ENCODE data around the gene CTSH.
"Not testable (repeated sequence)": the region's sequence is repeated elsewhere in the genome, so short reads cannot be mapped to it uniquely, and the experiment has no call there.

CTSH gene

DNA sequence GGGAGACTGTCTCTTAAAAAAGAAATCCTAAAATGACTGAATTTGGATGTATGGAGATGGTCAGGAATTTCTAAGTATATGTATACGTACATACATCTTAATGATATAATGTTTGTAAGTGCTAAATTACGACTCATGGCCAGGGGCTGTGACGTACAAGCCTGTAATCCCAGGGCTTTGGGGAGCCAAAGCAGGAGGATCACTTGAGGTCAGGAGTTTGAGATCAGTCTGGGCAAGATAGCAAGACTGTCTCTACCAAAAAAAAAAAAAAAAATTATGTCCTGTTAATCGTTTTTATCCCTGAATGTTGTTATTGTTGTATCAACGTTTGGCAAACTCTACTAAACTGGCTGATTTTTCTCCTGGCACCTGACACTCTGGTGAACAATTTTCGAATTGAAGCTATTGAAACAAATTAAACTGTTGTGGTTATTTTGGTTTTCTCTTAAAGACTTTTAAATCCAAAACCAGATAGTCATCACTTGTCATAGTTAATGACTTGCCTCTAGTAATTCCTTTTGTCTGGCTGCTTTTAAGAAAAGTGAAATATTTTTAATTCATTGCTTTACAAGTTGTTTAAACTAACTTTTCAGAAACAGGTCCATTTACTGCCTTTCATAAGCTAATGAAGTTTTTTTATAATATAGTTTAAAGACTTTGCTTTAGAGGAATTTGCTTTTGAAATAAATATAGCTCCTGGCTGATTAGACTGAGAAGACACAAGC lies 65.2 kb downstream of the CTSH start:
- Mint-ChIP-seq H3K27ac (peak overlapping the region; percentile 77), H3K27me3 (no peaks in the 10 kb centered on the region), H3K9me3 (no peaks in the 10 kb centered on the region), H3K36me3 (ENCODE audit: low read depth) (peaks cover 59% of the 10 kb centered on the region), H3K4me3 (peak overlapping the region; percentile 30), H3K4me1 (peaks cover 91% of the 10 kb centered on the region)
- DNase-seq (no peak), ATAC-seq (no peak)

DNA sequence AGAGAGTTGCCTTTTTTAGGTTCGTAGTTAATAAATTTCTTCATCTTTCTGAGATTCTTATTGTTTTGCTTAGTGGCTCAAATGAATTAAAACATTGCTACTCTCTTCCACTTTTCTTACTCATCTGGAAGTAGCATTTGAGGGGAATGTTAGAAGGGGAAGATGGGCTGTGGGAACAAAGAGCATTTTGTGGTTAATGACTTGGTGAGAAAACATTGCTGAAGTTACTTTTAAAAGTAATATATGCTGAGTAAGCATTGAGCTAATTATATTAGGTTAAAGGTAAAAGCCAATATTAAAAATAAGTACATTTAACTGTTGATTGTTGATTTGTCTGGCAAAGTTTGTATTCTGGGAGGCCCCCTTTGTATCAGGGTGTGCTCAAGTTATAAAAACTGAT lies 66.5 kb downstream of the CTSH start:
- Mint-ChIP-seq H3K27me3 (no peaks in the 10 kb centered on the region), H3K4me3 (peak overlapping the region; percentile 44), H3K36me3 (ENCODE audit: low read depth) (peaks cover 58% of the 10 kb centered on the region), H3K9me3 (no peaks in the 10 kb centered on the region), H3K4me1 (peaks cover 89% of the 10 kb centered on the region), H3K27ac (peak overlapping the region; percentile 16)
- DNase-seq (no peak), ATAC-seq (no peak)

DNA sequence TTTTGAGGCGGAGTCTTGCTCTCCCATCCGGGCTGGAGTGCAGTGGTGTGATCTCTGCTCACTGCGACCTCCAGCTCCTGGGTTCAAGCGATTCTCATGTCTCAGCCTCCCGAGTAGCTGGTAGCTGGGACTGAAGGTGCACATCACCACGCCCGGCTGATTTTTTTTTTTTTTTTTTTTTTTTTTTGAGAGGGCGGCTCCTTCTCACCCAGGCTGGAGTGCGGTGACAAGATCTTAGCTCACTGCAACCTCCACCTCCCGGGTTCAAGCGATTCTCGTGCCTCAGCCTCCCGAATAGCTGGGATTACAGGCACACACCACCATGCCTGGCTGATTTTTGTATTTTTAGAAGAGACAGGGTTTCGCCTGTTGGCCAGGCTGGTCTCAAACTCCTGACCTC lies 67.9 kb downstream of the CTSH start:
- not testable (repeated sequence) for H3K9me3 Mint-ChIP-seq

DNA sequence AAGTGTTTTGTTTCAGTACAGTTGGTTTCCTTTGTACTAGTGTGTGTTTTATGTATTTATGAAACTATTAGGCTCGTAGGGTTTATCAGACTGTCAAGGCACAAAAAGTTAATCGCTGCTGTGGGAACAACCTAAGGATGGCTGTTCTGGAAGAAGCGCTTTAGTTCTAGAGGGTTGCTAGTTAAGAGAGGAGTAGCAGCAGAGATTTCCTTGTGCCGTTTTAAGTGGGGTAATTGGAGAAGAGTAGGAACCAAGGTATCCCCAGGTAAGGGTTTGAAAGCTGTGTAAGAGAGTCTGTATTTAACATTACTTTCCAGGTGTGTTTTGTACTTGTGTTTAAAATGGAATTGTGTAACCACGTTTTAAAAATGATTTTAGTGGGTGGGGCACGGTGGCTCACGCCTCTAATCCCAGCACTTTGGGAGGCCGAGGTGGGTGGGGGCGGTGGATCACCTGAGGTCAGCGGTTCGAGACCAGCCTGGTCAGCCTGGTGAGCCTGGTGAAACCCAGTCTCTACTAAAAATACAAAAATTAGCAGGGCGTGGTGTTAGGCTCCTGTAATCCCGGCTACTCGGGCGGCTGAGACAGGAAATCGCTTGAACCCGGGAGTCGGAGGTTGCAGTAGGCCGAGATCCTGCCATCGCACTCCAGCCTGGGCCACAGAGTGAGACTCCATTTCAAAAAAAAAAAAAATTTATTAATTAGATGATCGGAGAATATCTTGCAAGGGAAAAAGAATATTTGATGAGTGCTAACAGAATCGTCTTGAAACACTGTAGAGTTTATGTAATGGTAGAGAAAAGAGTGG lies 69.5 kb downstream of the CTSH start:
- peak overlapping the region; percentile 100 for H3K27ac Mint-ChIP-seq
- peaks cover 2% of the 10 kb centered on the region for H3K27me3 Mint-ChIP-seq
- H3K9me3 Mint-ChIP-seq: no peaks in the 10 kb centered on the region
- ATAC-seq (no peak), DNase-seq (no peak)
- H3K36me3 Mint-ChIP-seq (ENCODE audit: low read depth): peaks cover 37% of the 10 kb centered on the region
- peak overlapping the region; percentile 94 for H3K4me3 Mint-ChIP-seq
- H3K4me1 Mint-ChIP-seq: peaks cover 72% of the 10 kb centered on the region

More for the DNA sequence above, 67.9 kb downstream of the CTSH start:
- Mint-ChIP-seq H3K4me1 (peaks cover 82% of the 10 kb centered on the region), H3K36me3 (ENCODE audit: low read depth) (peaks cover 51% of the 10 kb centered on the region), H3K4me3 (peak overlapping the region; percentile 9), H3K27ac (peak overlapping the region; percentile 27)
- H3K27me3 Mint-ChIP-seq, ATAC-seq, DNase-seq: not testable (repeated sequence)

DNA sequence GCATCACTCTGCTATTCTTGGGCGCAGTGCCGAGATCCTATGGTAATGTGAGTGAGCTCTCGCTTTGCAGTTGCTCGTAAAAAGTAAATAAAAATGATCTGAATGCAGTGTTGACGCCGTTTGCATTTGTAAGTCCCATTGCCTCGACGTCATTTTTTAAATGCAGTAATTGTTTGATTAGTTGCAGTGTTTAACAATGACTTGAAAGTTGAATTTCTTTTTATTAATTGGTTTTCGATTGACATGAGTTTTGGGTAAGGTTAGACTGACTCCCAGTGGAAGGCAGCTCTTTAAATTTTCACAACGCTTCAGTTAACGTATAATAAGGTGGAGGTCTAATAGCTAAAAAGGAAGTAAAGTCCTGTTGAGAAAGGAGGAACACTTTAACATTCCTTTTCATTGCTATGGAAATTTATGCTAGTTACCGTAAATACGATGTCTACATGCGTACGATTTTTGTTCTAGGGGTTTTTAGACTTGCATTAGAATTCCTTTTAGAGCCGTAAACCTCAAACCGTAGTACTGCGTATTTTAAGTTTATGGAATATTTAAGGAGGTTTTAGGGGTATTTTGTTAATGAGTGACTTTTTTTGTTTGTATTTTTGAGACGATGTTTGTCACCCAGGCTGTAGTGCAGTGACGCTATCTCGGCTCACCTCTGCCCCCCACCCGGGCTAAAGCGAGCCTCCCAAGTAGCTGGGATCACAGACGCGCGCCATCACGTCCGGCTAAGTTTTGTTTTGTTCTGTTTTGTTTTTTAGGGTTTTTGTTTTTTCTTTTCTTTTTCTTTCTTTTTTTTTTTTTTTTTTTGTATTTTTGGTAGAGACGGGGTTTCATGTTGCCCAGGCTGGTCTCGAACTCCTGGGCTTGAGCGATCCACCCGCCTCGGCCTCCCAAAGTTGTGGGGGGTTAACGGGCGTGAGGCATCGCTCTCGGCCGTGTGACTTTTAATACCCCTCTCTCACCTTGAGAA lies 70.8 kb downstream of the CTSH start:
- H3K36me3 Mint-ChIP-seq (ENCODE audit: low read depth): peaks cover 32% of the 10 kb centered on the region
- DNase-seq: peak; percentile 26
- no peaks in the 10 kb centered on the region for H3K9me3 Mint-ChIP-seq
- peak overlapping the region; percentile 94 for H3K4me3 Mint-ChIP-seq
- ATAC-seq: no peak
- peak overlapping the region; percentile 100 for H3K27ac Mint-ChIP-seq
- H3K4me1 Mint-ChIP-seq: peaks cover 59% of the 10 kb centered on the region
- peaks cover 2% of the 10 kb centered on the region for H3K27me3 Mint-ChIP-seq

DNA sequence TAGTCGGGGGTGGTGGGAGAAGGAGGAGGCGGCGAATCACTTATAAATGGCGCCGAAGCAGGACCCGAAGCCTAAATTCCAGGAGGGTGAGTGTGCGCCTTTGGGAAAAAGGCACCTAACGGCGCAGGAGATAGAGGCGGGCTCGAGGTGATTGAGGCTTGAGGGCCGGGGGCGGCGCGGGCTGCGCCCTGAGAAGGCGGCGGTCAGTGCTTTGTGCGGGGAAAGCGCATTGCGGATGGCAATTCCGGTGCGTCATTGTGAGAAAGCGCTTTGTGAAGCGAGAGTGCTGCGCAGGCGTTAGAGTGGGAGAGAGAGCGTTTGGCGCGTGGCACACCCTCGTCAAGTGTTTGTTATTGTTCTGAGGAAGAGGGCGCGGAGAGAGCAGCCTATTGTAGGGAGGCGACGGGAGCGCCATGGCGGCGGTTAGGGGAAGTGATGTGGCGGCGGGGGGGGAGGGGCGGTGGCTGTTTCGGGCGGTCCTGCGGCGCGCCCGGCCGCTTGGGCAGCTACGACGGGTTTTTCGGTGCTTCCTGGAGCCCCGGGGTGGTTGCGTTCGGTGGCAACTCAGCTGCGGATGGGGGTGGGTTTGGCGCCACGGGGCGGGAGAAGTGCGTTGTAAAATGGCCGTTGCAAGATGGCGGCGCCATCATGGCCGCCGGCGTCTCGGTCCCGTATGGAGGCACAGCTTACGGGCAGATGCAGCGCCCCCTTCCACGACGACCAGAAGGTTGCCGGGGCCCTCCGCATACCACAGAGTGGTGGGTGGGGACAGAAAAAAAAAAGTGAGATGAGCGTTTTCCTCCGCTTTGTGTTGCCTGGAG lies 71.7 kb downstream of the CTSH start:
- H3K9me3 Mint-ChIP-seq: no peaks in the 10 kb centered on the region
- ATAC-seq: peak; percentile 76

DNA sequence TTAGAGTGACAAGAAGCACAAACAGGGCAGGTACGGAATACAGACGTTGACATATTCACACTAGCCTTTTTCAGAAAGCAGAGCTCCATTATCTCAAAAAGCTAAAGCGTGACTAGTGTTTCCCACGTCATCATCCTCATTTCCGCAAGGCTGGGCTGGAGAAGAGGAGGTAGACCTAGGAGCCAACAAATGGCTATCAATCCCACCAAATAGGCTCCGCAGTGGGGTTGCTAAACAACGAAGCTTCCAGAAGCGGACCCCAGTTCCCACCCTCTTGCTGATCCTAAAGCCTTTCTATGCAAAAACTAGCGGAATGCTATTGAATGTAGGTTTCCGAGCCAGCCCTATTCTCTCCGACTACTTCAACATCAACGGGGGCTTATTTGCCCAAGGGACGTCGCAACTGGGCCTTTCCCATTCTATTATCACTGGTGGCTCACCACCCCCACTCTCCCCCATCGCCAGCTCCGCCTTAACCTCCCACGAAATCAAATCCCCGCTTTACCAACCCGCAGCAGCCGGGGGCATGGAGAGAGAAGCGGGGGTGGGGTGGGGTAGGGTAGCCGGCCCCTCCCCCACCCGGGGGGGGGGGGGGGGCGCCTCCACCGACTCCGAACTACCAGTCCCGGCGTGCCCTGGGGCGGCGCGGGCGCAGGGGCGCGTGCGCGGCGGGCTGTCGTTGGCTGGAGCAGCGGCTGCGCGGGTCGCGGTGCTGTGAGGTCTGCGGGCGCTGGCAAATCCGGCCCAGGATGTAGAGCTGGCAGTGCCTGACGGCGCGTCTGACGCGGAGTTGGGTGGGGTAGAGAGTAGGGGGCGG lies 72.5 kb downstream of the CTSH start, which contains the start of gene MORF4L1:
Gene MORF4L1, plus strand, starts transcription at position 736 of the 817 bp plus-strand sequence. CDS start 128 bp downstream, outside the sequence.
- Mint-ChIP-seq H3K36me3 (ENCODE audit: low read depth) (peaks cover 25% of the 10 kb centered on the region), H3K9me3 (no peaks in the 10 kb centered on the region), H3K27ac (peak within 1 kb of the TSS; percentile 100), H3K4me3 (peak within 1 kb of the TSS; percentile 94), H3K27me3 (peaks cover 3% of the 10 kb centered on the region), H3K4me1 (peaks cover 42% of the 10 kb centered on the region)
- DNase-seq (peak; percentile 96), ATAC-seq (peak; percentile 88)

More for the DNA sequence above, 71.7 kb downstream of the CTSH start:
- peaks cover 3% of the 10 kb centered on the region for H3K27me3 Mint-ChIP-seq
- DNase-seq: peak; percentile 90
- H3K4me3 Mint-ChIP-seq: peak overlapping the region; percentile 94
- H3K36me3 Mint-ChIP-seq (ENCODE audit: low read depth): peaks cover 29% of the 10 kb centered on the region
- H3K4me1 Mint-ChIP-seq: peaks cover 50% of the 10 kb centered on the region
- peak overlapping the region; percentile 100 for H3K27ac Mint-ChIP-seq

DNA sequence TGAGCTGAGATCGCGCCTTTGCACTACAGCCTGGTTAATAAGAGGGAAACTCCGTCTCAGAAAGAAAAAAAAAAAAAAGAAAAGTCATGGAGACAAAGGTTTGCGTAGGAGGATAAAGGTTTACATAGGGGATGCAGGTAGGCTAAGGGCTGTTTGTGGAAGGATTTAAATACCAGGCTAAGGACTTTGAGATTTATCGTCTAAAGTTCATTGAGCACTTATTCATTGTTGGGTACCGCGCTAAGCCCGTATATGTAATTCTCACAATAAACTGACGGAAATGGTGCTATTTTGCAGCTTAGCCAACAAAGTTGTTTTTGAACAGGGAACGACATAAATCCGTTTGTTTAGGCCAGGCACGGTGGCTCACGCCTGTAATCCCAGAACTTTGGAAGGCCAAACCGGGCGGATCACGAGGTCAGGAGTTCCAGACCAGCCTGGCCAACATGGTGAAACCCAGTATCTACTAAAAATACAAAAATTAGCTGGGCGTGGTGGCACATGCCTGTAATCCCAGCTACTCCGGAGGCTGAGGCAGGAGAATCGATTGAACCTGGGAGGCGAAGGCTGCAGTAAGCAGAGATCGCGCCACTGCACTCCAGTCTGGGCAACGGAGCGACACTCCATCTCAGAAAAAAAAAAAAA lies 73.2 kb downstream of the CTSH start:
- H3K4me1 Mint-ChIP-seq: peaks cover 36% of the 10 kb centered on the region
- not testable (repeated sequence) for ATAC-seq

More for the DNA sequence above, 73.2 kb downstream of the CTSH start:
- Mint-ChIP-seq H3K27ac (peak overlapping the region; percentile 100), H3K36me3 (ENCODE audit: low read depth) (peaks cover 24% of the 10 kb centered on the region), H3K4me3 (peak overlapping the region; percentile 94)
- H3K27me3 Mint-ChIP-seq, DNase-seq, H3K9me3 Mint-ChIP-seq: not testable (repeated sequence)

Data from activated naive CD8-positive, alpha-beta T cell treated with anti-CD3 and anti-CD28 coated beads, Interleukin-2, amount 50 U/mL, for 24 hours (primary cell).